Esophagus (tissue), 2 donors: Measurements from ENCODE around the gene EPB41L3. TPM values are rescaled to one million over a fixed set of nuclear protein-coding genes. Genes with fewer than 3 reads are reported as not detected.

Source experiments
- H3K27ac ChIP-seq, 2 donors: one replicate each; pipeline ENCODE4 v1.5.1; 2013; ENCODE audit warnings: low read depth in 2 of 2, mild to moderate bottlenecking in 2 of 2, inconsistent platforms in 1 of 2, low read length in 1 of 2, moderate library complexity in 1 of 2
- H3K27me3 ChIP-seq, 2 donors: one replicate each; pipeline ENCODE4 v1.6.1; 2013; ENCODE audit warnings: low read length in 2 of 2, control low read depth in 1 of 2, mild to moderate bottlenecking in 1 of 2; ENCODE audit not compliant: insufficient read depth in 2 of 2, control insufficient read depth in 1 of 2
- H3K36me3 ChIP-seq, 2 donors: one replicate each; pipeline ENCODE4 v1.6.1; 2013; ENCODE audit warnings: low read length in 1 of 2; ENCODE audit not compliant: control insufficient read depth in 2 of 2, insufficient read depth in 2 of 2
- H3K4me1 ChIP-seq, 2 donors: one replicate each; pipeline ENCODE4 v1.6.1; 2013; ENCODE audit warnings: low read length in 1 of 2; ENCODE audit not compliant: control insufficient read depth in 2 of 2, insufficient read depth in 2 of 2
- H3K4me3 ChIP-seq, 2 donors: one replicate each; pipeline ENCODE4 v1.5.1; 2013; ENCODE audit warnings: low read length in 2 of 2, mild to moderate bottlenecking in 2 of 2, low read depth in 1 of 2, moderate library complexity in 1 of 2
- H3K9me3 ChIP-seq, 2 donors: one replicate each; pipeline ENCODE4 v1.6.1; 2013; ENCODE audit warnings: mild to moderate bottlenecking in 2 of 2, low read depth in 1 of 2, low read length in 1 of 2, moderate library complexity in 1 of 2; ENCODE audit not compliant: control insufficient read depth in 2 of 2, insufficient read depth in 1 of 2
- WGBS, 2 donors: extraction: QIAGEN DNeasy Blood & Tissue Kit; methylation state at CpG; one replicate each; pipeline ENCODE4 v1.1.7; 2013; 5-methylcytosine and 5-hydroxymethylcytosine counted together
- polyA plus RNA-seq, 2 donors: library from polyadenylated mRNA; stranded (reverse); fragments of 200-250 nt; gene quantifications; one replicate each; pipeline ENCODE4 v1.2.3, GENCODE V29; 2013
- donor health status: healthy with polysubstance abuse.
- donor health status: Bipolar disorder and iron deficiency.

Gene EPB41L3
- polyA plus RNA-seq, 2 donors, result 13.6 to 28.7 TPM

- H3K9me3 ChIP-seq, result no peaks in the 10 kb centered on the region
- WGBS, 2 donors, result 83 to 88% methylated on average over 3 of the region's 3 CpGs
- no peaks in the 10 kb centered on the region for H3K36me3 ChIP-seq
- H3K27me3 ChIP-seq, result no peaks in the 10 kb centered on the region
- no peak overlapping the region for H3K4me3 ChIP-seq
- H3K4me1 ChIP-seq, result no peaks in the 10 kb centered on the region
- no peak overlapping the region for H3K27ac ChIP-seq
Measured at GRCh38 chr18:5388896-5389295, 154.9 kb downstream of the EPB41L3 start.

- no peak overlapping the region for H3K4me3 ChIP-seq
- H3K4me1 ChIP-seq, result no peaks in the 10 kb centered on the region
- 53 to 59% methylated on average over 2 of the region's 2 CpGs for WGBS, 2 donors
- no peaks in the 10 kb centered on the region for H3K27me3 ChIP-seq
- H3K36me3 ChIP-seq, result no peaks in the 10 kb centered on the region
- no peak overlapping the region for H3K27ac ChIP-seq
- no peaks in the 10 kb centered on the region for H3K9me3 ChIP-seq
Measured at GRCh38 chr18:5380586-5380985, 163.2 kb downstream of the EPB41L3 start.

- H3K4me1 ChIP-seq, result no peaks in the 10 kb centered on the region
- no peak overlapping the region for H3K4me3 ChIP-seq
- H3K36me3 ChIP-seq, result no peaks in the 10 kb centered on the region
- no peak overlapping the region for H3K27ac ChIP-seq
- 84 to 90% methylated on average over 4 of the region's 4 CpGs for WGBS, 2 donors
- no peaks in the 10 kb centered on the region for H3K9me3 ChIP-seq
- no peaks in the 10 kb centered on the region for H3K27me3 ChIP-seq
Measured at GRCh38 chr18:5376986-5377385, 166.8 kb downstream of the EPB41L3 start.

GRCh38 chr18:5370332-5370731 is 173.5 kb downstream of the EPB41L3 start:
- WGBS, 2 donors, result 75 to 78% methylated on average over 1 of the region's 1 CpG
- H3K27ac ChIP-seq, result no peak overlapping the region
- H3K4me1 ChIP-seq, result no peaks in the 10 kb centered on the region
- H3K27me3 ChIP-seq, result no peaks in the 10 kb centered on the region
- no peaks in the 10 kb centered on the region for H3K36me3 ChIP-seq
- H3K9me3 ChIP-seq, result no peaks in the 10 kb centered on the region
- H3K4me3 ChIP-seq, result no peak overlapping the region

- Histone ChIP-seq H3K4me3 (no peak overlapping the region), H3K36me3 (no peaks in the 10 kb centered on the region), H3K27ac (no peak overlapping the region), H3K4me1 (no peaks in the 10 kb centered on the region), H3K9me3 (no peaks in the 10 kb centered on the region), H3K27me3 (no peaks in the 10 kb centered on the region)
- WGBS, 2 donors, result 85 to 86% methylated on average over 2 of the region's 2 CpGs
Measured at GRCh38 chr18:5369513-5369912, 174.3 kb downstream of the EPB41L3 start.

GRCh38 chr18:5365443-5365842 is 178.4 kb downstream of the EPB41L3 start:
- Histone ChIP-seq H3K27ac (no peak overlapping the region), H3K36me3 (no peaks in the 10 kb centered on the region), H3K9me3 (no peaks in the 10 kb centered on the region), H3K4me1 (no peaks in the 10 kb centered on the region), H3K4me3 (no peak overlapping the region), H3K27me3 (no peaks in the 10 kb centered on the region)
- 55 to 69% methylated on average over 3 of the region's 3 CpGs for WGBS, 2 donors

- WGBS, 2 donors, result 83 to 87% methylated on average over 2 of the region's 2 CpGs
- Histone ChIP-seq H3K27me3 (no peaks in the 10 kb centered on the region), H3K36me3 (no peaks in the 10 kb centered on the region), H3K9me3 (no peaks in the 10 kb centered on the region), H3K4me1 (no peaks in the 10 kb centered on the region), H3K4me3 (no peak overlapping the region), H3K27ac (no peak overlapping the region)
Measured at GRCh38 chr18:5350636-5351035, 193.2 kb downstream of the EPB41L3 start.

Other genes with a start within 250 kb of the EPB41L3 start
- 1 to 10 TPM; 3.7 TPM for gene ZBTB14, start 248.3 kb downstream of the EPB41L3 start, polyA plus RNA-seq